ENCODE measurements around the gene OTOS.

The OTOS gene

DNA sequence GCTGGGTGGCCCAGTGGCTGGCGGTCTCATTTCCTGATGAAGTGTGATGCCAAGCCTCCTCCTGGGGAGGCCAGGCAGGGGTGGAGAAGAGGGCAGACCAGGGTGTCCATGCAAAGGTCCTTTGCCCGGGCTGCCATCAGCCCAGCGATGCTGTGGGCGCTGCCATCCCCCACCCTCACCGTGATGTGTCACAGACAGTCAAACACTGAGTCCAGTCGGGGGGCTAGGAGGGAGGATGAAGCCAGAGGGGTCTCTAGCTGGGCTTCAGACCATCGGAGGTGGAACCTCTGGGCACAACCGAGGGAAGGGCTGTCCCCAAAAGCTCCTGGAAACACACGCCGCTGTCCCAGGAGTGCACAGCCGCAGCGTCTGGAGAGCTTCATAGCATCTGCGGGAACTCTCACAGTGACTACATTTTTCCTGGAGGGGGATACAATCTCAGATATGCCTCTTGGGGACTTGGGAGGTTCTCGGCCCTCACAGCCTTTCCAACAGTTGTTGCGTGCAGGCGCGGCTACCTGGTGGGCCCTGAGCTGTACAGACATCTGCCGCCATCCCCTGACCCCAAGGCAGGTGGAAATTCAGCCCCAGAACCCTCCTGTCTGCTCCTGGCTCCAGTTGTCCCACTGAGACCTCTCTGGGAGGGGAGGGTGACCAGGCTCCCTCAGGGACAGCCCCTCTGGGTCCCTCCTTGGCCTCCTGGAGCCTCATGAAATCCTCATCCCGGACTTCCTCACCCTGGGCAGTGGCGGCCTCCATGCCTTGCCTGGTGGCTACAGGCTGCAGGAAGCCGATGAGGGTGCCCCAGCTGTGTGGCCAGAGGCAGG is 26.5 kb upstream of the OTOS start:
- no peak for DNase-seq

DNA sequence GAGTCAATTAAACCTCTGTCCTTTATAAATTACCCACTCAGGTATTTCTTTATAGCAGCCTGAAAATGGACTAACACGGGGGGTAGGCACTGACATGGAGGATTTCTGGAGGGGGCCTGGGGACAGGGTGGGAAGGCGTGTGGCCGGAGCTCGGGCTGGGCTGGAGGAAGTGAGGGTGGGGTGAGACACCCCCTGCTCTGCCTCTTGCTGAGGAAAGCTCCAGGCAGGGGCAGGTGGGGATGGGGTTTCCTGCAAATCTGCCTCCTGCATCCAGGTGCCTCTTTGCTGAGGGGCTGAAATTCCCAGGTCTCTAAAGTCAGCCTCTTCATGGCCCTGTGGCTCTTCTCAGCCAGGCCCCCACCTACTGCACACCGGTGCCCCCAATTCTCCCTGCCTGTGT is 25.7 kb upstream of the OTOS start:
- DNase-seq, result no peak

GRCh38 chr2:240165661-240166060 is 25.2 kb upstream of the OTOS start:
- DNase-seq, result no peak

DNA sequence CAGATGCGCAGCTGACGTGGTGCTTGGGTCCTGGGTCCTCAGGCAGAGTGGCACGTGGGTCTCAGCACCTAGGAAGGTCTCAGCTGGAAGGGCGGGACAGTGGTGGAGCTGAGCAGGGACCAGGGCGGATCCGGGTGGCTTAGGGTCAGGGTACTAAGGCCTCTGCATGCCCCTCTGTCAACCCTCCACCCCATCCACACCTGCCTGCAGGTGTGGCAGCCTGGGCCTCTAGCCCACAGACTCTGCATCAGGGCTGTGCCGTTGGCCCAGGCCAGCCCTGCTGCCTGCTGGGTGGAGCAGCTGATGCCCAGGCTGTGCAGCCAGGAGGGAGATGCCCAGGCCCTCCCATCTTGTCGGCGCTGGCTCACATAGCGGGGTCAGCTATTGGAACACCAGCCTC is 24.6 kb upstream of the OTOS start:
- no peak for DNase-seq

GRCh38 chr2:240164586-240164985 is 24.1 kb upstream of the OTOS start:
- DNase-seq, result no peak

- no peak for DNase-seq
Observed at GRCh38 chr2:240163844-240164574, 23.6 kb upstream of the OTOS start.

DNA sequence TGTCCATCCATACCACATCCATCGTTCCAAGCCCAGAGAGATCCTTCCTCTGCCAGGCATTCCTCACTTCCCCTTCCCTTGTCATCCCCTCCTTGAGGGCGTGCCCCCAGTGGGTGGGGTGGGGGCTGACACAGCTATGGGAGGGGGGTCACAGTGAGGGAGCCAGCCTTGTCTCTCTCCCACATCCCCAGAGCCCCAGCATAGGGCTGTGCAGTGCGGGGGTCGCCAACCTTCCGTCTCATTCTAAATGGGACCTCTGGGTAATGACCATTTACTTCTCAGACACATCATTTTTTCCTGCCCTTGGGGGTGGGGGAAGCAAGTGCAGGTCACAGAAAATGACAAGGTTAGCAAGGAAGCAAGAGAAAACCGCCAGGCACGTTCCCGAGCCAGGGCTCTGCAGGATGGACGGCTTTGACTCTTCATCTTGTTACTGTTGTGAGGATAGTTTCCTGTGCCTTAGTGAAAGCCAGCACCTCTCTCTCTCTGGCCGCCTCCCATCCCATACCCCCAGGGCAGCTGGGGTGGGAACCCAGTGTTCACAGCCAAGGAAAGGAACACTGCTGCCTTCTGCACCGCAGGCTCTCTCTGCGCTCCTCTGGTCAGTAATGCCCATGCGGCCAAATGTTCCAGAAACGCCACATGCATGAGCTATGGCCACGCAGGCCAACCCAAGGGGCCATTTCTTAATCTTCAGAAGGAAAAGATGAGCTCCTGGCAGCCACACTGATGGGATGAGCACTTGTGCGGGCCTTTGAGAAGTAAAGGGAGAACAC is 22.7 kb upstream of the OTOS start:
- no peak for DNase-seq

GRCh38 chr2:240162531-240162930 is 22.1 kb upstream of the OTOS start:
- DNase-seq, result no peak

DNA sequence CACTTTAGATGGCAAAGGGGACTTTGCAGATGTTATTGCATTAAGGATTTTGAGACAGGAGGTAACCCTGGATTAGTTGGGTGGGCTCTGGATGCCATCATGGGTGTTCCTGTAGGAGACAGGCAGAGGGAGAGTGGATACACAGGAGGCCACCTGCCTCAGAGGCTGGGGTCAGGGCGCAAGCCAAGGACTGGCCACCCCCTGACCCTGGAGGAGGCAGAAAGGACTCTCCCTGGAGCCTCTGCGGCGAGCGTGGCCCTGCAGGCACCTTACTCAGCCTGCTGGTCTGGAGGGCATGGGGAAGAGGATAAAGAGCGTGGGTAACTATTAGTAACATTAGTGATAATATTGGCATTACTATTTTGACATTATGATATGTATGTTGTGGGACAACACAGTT is 21.6 kb upstream of the OTOS start:
- no peak for DNase-seq

- DNase-seq, result no peak
Observed at GRCh38 chr2:240161087-240161750, 20.8 kb upstream of the OTOS start.

GRCh38 chr2:240160291-240161086 is 20.0 kb upstream of the OTOS start:
- no peak for DNase-seq

GRCh38 chr2:240159251-240159839 is 18.9 kb upstream of the OTOS start:
- no peak for DNase-seq

DNA sequence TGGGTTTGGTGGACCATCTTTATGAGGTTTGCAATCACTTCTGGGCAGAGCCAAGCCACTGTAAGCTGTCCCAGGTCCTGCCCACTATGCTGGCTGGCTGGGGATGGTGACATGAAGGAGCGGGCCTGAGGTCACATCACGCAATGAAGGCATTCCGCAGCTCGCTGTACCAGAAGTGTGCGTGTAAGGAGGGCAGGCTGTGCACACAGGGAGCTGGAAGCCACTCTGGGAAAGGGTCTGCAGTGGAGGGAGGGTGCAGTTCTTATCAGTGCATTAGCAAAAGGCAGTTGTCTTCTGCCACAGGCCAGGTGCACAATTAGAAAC is 16.7 kb upstream of the OTOS start:
- DNase-seq, result no peak

- no peak for DNase-seq
Observed at GRCh38 chr2:240156435-240157146, 16.1 kb upstream of the OTOS start.

DNA sequence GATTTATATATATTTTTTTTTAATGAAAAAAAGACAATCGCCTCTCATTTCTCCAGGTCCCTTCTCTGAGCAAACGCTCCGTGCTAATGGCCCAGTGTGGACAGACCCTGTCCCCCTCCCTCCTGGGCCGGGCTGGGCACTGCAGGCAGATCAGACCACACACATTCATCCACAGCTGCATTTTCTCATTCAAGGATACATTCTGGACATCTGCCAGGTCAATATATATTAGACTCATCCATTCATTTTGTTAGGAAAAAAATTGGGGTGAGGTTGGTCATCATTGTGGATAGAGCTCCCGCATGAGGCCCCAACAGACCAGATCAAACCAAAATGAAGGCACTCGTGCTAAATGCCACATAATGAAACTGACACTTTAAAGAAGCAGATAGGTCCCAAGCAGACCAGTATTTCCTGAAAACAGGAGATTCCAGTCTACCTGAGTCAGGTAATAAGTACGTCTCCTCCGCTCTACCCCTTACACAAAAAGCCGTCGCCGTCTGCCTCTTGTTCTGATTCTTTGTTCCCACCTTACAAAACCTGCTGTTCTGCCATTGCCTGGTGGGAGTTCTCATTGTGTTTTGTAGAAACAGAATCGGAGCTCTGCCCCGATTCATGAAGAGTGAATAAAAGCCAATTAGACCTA is 15.4 kb upstream of the OTOS start:
- no peak for DNase-seq

GRCh38 chr2:240155048-240155744 is 14.7 kb upstream of the OTOS start:
- no peak for DNase-seq

GRCh38 chr2:240154606-240155005 is 14.1 kb upstream of the OTOS start:
- DNase-seq, result no peak

DNA sequence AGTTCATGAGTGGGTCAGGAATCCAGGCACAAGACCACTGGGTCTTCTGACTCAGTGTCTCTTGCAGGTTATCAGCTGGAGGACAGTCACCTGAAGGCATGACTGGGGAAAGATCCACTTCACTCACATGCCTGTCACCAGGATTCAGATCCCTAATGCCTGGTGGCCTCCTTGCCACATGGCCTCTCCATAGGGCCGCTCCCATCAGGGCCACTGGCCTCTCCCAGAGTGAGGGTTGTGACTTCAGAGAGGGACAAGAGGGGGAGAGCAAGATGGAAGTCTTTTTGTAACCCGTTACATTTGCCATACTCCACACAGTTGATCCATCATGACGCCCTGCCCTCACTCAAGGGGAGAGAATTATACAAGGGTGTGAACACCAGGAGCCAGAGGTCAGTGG is 13.0 kb upstream of the OTOS start:
- no peak for DNase-seq

- DNase-seq, result no peak
Observed at GRCh38 chr2:240151477-240152031, 11.1 kb upstream of the OTOS start.

Measured in DMS79 (cell line).